Calu3 (cell line): ENCODE data around the gene TNFRSF19. TPM values are rescaled to one million over a fixed set of nuclear protein-coding genes. Genes with fewer than 3 reads are reported as not detected.

Source experiments
- BruUV-seq: library from RNA; stranded (reverse); fragments of 400-500 nt; replicated peaks from 2 replicates; lab custom pipeline; 2021; lab: Mats Ljungman, UMichigan
- CTCF ChIA-PET: fragments of 300-600 bp; sonication (Branson Sonifier 250); formaldehyde crosslinking; loops from one replicate; lab custom pipeline; 2022; ENCODE audit warnings: antibody characterized with exemption; lab: Charles Lee
- DNase-seq: peaks from one replicate; pipeline ENCODE4 v3.0.0; 2022
- H3K27ac Mint-ChIP-seq: one replicate; pipeline ENCODE4 v1.8.0; 2022; ENCODE audit warnings: mixed read lengths; ENCODE audit not compliant: unreplicated experiment
- H3K27me3 Mint-ChIP-seq: one replicate; pipeline ENCODE4 v1.8.0; 2022; ENCODE audit warnings: mixed read lengths; ENCODE audit not compliant: unreplicated experiment
- H3K36me3 Mint-ChIP-seq: one replicate; pipeline ENCODE4 v1.8.0; 2022; ENCODE audit warnings: mild to moderate bottlenecking, moderate library complexity, mixed read lengths; ENCODE audit not compliant: insufficient read depth, unreplicated experiment
- H3K4me1 Mint-ChIP-seq: one replicate; pipeline ENCODE4 v1.8.0; 2022; ENCODE audit warnings: mild to moderate bottlenecking, low read depth, mixed read lengths; ENCODE audit not compliant: unreplicated experiment
- H3K4me3 Mint-ChIP-seq: one replicate; pipeline ENCODE4 v1.8.0; 2022; ENCODE audit warnings: mild to moderate bottlenecking, low read depth, moderate library complexity, mixed read lengths; ENCODE audit not compliant: unreplicated experiment
- H3K9me3 Mint-ChIP-seq: one replicate; pipeline ENCODE4 v1.8.0; 2022; ENCODE audit warnings: low read depth, mixed read lengths; ENCODE audit not compliant: unreplicated experiment
- intact Hi-C: fragments of 100-400 bp; cut with micrococcal nuclease; formaldehyde crosslinking; loops from one replicate; pipeline ENCODE4 v1.10.0; 2022; ENCODE audit not compliant: unreplicated experiment
- total RNA-seq: library from RNA; stranded (reverse); gene quantifications from 2 replicates; pipeline ENCODE4 v1.2.3, GENCODE V29; 2022
- TF ChIP-seq, protein P1 (sequence below): fragments of 200-600 bp; IDR thresholded peaks from one replicate; pipeline ENCODE4 v1.8.0; 2022; ENCODE audit warnings: antibody characterized with exemption; ENCODE audit not compliant: unreplicated experiment

Gene TNFRSF19
- total RNA-seq, 1 experiment from 2014 or later: 38.3 TPM

GRCh38 chr13:23655321-23655720 is 85.1 kb downstream of the TNFRSF19 start:
- TF ChIP-seq, protein P1, sequence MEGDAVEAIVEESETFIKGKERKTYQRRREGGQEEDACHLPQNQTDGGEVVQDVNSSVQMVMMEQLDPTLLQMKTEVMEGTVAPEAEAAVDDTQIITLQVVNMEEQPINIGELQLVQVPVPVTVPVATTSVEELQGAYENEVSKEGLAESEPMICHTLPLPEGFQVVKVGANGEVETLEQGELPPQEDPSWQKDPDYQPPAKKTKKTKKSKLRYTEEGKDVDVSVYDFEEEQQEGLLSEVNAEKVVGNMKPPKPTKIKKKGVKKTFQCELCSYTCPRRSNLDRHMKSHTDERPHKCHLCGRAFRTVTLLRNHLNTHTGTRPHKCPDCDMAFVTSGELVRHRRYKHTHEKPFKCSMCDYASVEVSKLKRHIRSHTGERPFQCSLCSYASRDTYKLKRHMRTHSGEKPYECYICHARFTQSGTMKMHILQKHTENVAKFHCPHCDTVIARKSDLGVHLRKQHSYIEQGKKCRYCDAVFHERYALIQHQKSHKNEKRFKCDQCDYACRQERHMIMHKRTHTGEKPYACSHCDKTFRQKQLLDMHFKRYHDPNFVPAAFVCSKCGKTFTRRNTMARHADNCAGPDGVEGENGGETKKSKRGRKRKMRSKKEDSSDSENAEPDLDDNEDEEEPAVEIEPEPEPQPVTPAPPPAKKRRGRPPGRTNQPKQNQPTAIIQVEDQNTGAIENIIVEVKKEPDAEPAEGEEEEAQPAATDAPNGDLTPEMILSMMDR: no peak
- Mint-ChIP-seq H3K27ac (no peak overlapping the region), H3K4me1 (peaks cover 18% of the 10 kb centered on the region), H3K36me3 (no peaks in the 10 kb centered on the region), H3K27me3 (no peaks in the 10 kb centered on the region), H3K9me3 (no peaks in the 10 kb centered on the region), H3K4me3 (no peak overlapping the region)
- DNase-seq: no peak
- BruUV-seq: no TSS peak
- intact Hi-C loops: loop anchor here (5.0 kb wide), 1 partner anchor 33 kb away; no protein-coding TSS in a partner anchor
- CTCF ChIA-PET: no interaction called here

DNA sequence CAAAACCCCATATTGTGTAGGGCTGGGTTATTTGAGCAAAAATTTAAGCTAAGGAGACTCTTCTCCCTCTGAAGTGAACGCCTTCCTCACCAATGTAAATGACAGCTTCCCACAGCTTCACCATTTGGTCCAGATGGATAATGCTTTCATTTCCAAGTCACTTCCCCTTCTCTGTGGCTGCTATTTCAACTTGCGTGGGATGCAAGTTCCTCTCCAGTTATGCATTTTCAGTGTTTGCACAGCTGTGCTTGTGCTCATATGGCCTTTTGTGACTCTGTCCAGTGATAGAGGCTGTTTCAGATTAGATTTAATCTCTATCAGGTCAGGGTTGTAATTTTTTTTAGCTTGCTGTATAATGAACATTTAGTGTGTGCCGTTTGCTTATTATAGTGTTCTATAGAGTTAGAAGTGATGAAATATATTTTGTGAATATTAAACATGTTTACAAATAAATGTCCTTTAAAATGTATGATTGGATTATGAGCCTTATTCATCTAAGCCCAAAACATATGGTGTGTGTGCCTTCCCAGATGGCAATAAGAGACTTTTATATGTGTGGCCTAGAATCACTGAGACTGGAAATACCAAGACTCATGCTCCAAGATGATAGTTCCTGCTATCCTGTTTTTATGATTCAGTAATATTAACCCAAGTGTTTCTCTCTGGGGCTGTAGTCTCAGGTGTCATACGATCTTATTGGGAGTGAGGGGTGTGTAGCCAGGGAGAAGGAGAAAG is 86.6 kb downstream of the TNFRSF19 start:
- TF ChIP-seq, protein P1: no peak
- Mint-ChIP-seq H3K9me3 (no peaks in the 10 kb centered on the region), H3K36me3 (peaks cover 5% of the 10 kb centered on the region), H3K27me3 (no peaks in the 10 kb centered on the region), H3K27ac (no peak overlapping the region), H3K4me3 (no peak overlapping the region), H3K4me1 (peaks cover 18% of the 10 kb centered on the region)
- DNase-seq: no peak
- CTCF ChIA-PET: no interaction called here
- BruUV-seq: no TSS peak
- intact Hi-C loops: loop anchor here (5.0 kb wide), 1 partner anchor 35 kb away; no protein-coding TSS in a partner anchor

GRCh38 chr13:23658929-23659541 is 88.8 kb downstream of the TNFRSF19 start:
- no peak for DNase-seq
- no peaks in the 10 kb centered on the region for H3K9me3 Mint-ChIP-seq
- CTCF ChIA-PET: no interaction called here
- intact Hi-C loops: loop anchor here (5.0 kb wide), 1 partner anchor 37 kb away; no protein-coding TSS in a partner anchor
- H3K4me3 Mint-ChIP-seq: no peak overlapping the region
- peaks cover 6% of the 10 kb centered on the region for H3K4me1 Mint-ChIP-seq
- H3K36me3 Mint-ChIP-seq: peaks cover 5% of the 10 kb centered on the region
- H3K27me3 Mint-ChIP-seq: no peaks in the 10 kb centered on the region
- no peak overlapping the region for H3K27ac Mint-ChIP-seq
- TF ChIP-seq, protein P1: no peak
- no TSS peak for BruUV-seq

DNA sequence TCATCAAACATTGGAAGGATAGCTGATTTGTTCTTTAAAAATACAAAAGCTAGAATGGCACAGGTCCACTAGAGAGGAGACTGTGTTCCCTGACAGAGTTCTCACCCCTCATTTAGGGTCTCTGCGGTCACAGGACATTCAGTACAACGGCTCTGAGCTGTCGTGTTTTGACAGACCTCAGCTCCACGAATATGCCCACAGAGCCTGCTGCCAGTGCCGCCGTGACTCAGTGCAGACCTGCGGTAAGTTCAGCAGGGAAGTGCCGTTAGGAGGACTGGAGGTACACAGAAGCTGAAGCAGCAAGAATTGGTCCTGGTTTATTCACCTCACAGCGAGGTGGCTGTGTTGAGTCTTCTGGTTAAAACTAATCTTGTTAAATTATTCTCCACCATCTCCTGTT is 90.0 kb downstream of the TNFRSF19 start:
- intact Hi-C loops: no loop called here
- no peak overlapping the region for H3K4me3 Mint-ChIP-seq
- TF ChIP-seq, protein P1: no peak
- DNase-seq: no peak
- CTCF ChIA-PET: no interaction called here
- no peak overlapping the region for H3K27ac Mint-ChIP-seq
- H3K9me3 Mint-ChIP-seq: no peaks in the 10 kb centered on the region
- H3K27me3 Mint-ChIP-seq: no peaks in the 10 kb centered on the region
- H3K4me1 Mint-ChIP-seq: no peaks in the 10 kb centered on the region
- H3K36me3 Mint-ChIP-seq: peaks cover 5% of the 10 kb centered on the region
- no TSS peak for BruUV-seq
